Measurements from ENCODE around the gene BOK. TPM values are rescaled to one million over a fixed set of nuclear protein-coding genes. Genes with fewer than 3 reads are reported as not detected.
"Not testable (repeated sequence)": the region's sequence is repeated elsewhere in the genome, so short reads cannot be mapped to it uniquely, and the experiment has no call there.

The BOK gene
- total RNA-seq, 1 donor from 2014 or later: 35.1 TPM

DNA sequence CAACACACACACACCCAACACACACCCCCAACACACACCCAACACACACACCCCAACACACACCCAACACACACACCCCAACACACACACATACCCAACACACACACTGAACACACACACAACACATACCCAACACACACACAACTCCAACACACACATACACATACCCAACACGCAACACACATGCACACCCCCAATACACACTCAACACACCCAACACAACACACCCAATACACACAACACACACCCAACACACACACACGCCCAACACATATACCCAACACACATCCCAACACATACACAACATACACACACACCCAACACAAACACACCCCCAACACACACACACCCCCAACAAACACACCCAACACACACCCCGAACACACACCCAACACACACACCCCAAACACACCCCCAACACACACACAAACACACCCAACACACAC is 42.0 kb upstream of the BOK start:
- intact Hi-C loops (cut with DNase I): no loop called here
- Histone ChIP-seq H3K27ac (no peak overlapping the region), H3K4me1 (no peaks in the 10 kb centered on the region), H3K27me3 (no peaks in the 10 kb centered on the region), H3K36me3 (no peaks in the 10 kb centered on the region), H3K9me3 (no peaks in the 10 kb centered on the region), H3K4me3 (no peak overlapping the region)
- no peak for DNase-seq (ENCODE audit: extremely low spot score in 2 of 2)
- TF ChIP-seq POLR2A (IDR thresholded peaks at IDR 0.05) (no peak), POLR2AphosphoS5 (IDR thresholded peaks at IDR 0.05; ENCODE audit: insufficient read depth in 1 of 2, low read depth in 1 of 2) (no peak)
- TF ChIP-seq, protein P1, sequence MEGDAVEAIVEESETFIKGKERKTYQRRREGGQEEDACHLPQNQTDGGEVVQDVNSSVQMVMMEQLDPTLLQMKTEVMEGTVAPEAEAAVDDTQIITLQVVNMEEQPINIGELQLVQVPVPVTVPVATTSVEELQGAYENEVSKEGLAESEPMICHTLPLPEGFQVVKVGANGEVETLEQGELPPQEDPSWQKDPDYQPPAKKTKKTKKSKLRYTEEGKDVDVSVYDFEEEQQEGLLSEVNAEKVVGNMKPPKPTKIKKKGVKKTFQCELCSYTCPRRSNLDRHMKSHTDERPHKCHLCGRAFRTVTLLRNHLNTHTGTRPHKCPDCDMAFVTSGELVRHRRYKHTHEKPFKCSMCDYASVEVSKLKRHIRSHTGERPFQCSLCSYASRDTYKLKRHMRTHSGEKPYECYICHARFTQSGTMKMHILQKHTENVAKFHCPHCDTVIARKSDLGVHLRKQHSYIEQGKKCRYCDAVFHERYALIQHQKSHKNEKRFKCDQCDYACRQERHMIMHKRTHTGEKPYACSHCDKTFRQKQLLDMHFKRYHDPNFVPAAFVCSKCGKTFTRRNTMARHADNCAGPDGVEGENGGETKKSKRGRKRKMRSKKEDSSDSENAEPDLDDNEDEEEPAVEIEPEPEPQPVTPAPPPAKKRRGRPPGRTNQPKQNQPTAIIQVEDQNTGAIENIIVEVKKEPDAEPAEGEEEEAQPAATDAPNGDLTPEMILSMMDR (IDR thresholded peaks at IDR 0.05): no peak

- H3K27me3 ChIP-seq: no peaks in the 10 kb centered on the region
- H3K4me3 ChIP-seq: no peak overlapping the region
- no peak for DNase-seq (ENCODE audit: extremely low spot score in 2 of 2)
- no peak overlapping the region for H3K27ac ChIP-seq
- no peaks in the 10 kb centered on the region for H3K36me3 ChIP-seq
- TF ChIP-seq POLR2AphosphoS5 (IDR thresholded peaks at IDR 0.05; ENCODE audit: insufficient read depth in 1 of 2, low read depth in 1 of 2): no peak
- TF ChIP-seq, protein P1 (IDR thresholded peaks at IDR 0.05): no peak
- TF ChIP-seq POLR2A (IDR thresholded peaks at IDR 0.05): no peak
- H3K4me1 ChIP-seq: no peaks in the 10 kb centered on the region
- intact Hi-C loops (cut with DNase I): no loop called here
- no peaks in the 10 kb centered on the region for H3K9me3 ChIP-seq
Observed at GRCh38 chr2:241517297-241517696, 41.2 kb upstream of the BOK start.

GRCh38 chr2:241519669-241520068 is 38.9 kb upstream of the BOK start:
- no peaks in the 10 kb centered on the region for H3K4me1 ChIP-seq
- H3K36me3 ChIP-seq: no peaks in the 10 kb centered on the region
- no peak for DNase-seq (ENCODE audit: extremely low spot score in 2 of 2)
- no peak overlapping the region for H3K27ac ChIP-seq
- H3K9me3 ChIP-seq: no peaks in the 10 kb centered on the region
- no peak overlapping the region for H3K4me3 ChIP-seq
- TF ChIP-seq POLR2A (IDR thresholded peaks at IDR 0.05): no peak
- TF ChIP-seq, protein P1 (IDR thresholded peaks at IDR 0.05): no peak
- no peak for TF ChIP-seq POLR2AphosphoS5 (IDR thresholded peaks at IDR 0.05; ENCODE audit: insufficient read depth in 1 of 2, low read depth in 1 of 2)
- intact Hi-C loops (cut with DNase I): no loop called here
- no peaks in the 10 kb centered on the region for H3K27me3 ChIP-seq

DNA sequence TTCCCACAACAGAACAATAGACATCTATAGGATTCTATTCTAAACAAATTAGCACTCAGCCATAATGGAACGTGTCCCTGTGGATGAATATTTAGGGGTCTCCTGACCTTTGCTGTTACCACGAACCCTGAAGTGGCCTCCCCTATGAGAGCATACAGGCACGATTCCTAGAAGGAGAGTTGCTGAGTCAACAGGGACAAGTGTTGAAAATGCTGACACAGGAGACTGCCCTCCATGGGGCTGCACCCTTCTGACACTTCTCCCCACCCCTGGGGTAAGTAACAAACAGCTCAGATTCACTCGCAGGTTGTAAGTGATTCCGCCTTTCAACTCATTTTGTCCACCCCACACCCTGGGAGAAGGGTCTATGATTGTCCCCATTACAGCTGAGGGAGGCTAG is 36.1 kb upstream of the BOK start:
- Histone ChIP-seq H3K27me3 (no peaks in the 10 kb centered on the region), H3K27ac (no peak overlapping the region), H3K4me3 (no peak overlapping the region), H3K36me3 (no peaks in the 10 kb centered on the region), H3K9me3 (no peaks in the 10 kb centered on the region), H3K4me1 (no peaks in the 10 kb centered on the region)
- intact Hi-C loops (cut with DNase I): no loop called here
- TF ChIP-seq POLR2AphosphoS5 (IDR thresholded peaks at IDR 0.05; ENCODE audit: insufficient read depth in 1 of 2, low read depth in 1 of 2): no peak
- no peak for TF ChIP-seq POLR2A (IDR thresholded peaks at IDR 0.05)
- TF ChIP-seq, protein P1 (IDR thresholded peaks at IDR 0.05): no peak
- no peak for DNase-seq (ENCODE audit: extremely low spot score in 2 of 2)

GRCh38 chr2:241525818-241526780 is 32.4 kb upstream of the BOK start:
- DNase-seq (ENCODE audit: extremely low spot score in 2 of 2); H3K27ac ChIP-seq; H3K27me3 ChIP-seq; H3K4me3 ChIP-seq; H3K36me3 ChIP-seq; intact Hi-C loops (cut with DNase I); H3K4me1 ChIP-seq; H3K9me3 ChIP-seq: not testable (repeated sequence)

Measured in vagina (tissue), 2 donors.